PFSK-1 (cell line): Measurements from ENCODE around the gene CFAP97D2.

Experiments
- POLR2AphosphoS5 ChIP-seq: IDR thresholded peaks from 2 replicates; pipeline ENCODE4 v1.6.1; 2012; ENCODE audit warnings: low read depth, mild to moderate bottlenecking, control low read depth, low read length, moderate library complexity
- SIN3A ChIP-seq: IDR thresholded peaks from 2 replicates; pipeline ENCODE4 v1.6.1; 2012; ENCODE audit warnings: mild to moderate bottlenecking, low read length, moderate library complexity, borderline replicate concordance; ENCODE audit not compliant: insufficient read depth
- TAF1 ChIP-seq: IDR thresholded peaks from 2 replicates; pipeline ENCODE4 v1.6.1; 2012; ENCODE audit warnings: low read length, control low read depth, borderline replicate concordance; ENCODE audit not compliant: insufficient read depth
- TF ChIP-seq, protein P1 (sequence below), 2 experiments: IDR thresholded peaks; 2 replicates each; pipeline versions ENCODE4 v1.6.1 to v1.8.0; 2011 to 2012; ENCODE audit warnings: low read depth in 2 of 2, low read length in 2 of 2, control low read depth in 1 of 2, inconsistent platforms in 1 of 2, mild to moderate bottlenecking in 1 of 2, moderate library complexity in 1 of 2; ENCODE audit not compliant: insufficient read depth in 1 of 2

DNA sequence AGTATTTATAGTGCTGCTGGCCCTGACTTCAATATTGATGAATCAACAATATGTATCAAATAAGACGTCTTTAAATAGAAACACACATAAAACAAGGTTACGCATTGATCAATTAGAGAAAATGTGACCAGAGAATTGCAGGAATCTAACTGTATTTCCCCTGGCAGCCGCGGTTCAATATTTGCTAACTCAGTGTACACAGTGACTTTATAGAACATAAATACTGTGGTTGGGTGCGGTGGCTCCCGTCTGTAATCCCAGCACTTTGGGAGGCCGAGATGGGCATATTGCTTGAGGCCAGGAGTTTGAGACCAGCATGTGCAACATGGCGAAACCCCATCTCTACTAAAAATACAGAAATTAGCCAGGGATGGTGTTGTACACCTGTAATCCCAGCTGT, 79.5 kb downstream of the CFAP97D2 start:
- TF ChIP-seq POLR2AphosphoS5 (no peak), SIN3A (no peak), TAF1 (no peak)
- TF ChIP-seq, protein P1, sequence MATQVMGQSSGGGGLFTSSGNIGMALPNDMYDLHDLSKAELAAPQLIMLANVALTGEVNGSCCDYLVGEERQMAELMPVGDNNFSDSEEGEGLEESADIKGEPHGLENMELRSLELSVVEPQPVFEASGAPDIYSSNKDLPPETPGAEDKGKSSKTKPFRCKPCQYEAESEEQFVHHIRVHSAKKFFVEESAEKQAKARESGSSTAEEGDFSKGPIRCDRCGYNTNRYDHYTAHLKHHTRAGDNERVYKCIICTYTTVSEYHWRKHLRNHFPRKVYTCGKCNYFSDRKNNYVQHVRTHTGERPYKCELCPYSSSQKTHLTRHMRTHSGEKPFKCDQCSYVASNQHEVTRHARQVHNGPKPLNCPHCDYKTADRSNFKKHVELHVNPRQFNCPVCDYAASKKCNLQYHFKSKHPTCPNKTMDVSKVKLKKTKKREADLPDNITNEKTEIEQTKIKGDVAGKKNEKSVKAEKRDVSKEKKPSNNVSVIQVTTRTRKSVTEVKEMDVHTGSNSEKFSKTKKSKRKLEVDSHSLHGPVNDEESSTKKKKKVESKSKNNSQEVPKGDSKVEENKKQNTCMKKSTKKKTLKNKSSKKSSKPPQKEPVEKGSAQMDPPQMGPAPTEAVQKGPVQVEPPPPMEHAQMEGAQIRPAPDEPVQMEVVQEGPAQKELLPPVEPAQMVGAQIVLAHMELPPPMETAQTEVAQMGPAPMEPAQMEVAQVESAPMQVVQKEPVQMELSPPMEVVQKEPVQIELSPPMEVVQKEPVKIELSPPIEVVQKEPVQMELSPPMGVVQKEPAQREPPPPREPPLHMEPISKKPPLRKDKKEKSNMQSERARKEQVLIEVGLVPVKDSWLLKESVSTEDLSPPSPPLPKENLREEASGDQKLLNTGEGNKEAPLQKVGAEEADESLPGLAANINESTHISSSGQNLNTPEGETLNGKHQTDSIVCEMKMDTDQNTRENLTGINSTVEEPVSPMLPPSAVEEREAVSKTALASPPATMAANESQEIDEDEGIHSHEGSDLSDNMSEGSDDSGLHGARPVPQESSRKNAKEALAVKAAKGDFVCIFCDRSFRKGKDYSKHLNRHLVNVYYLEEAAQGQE (IDR thresholded peaks at IDR 0.05; ENCODE audit: insufficient read depth in 1 of 2, low read depth in 2 of 2, low read length in 2 of 2): no peak
